Activated naive CD4-positive, alpha-beta T cell treated with anti-CD3 and anti-CD28 coated beads, Interleukin-2, amount 10 ng/mL, durations not matched to agents 5 hours and 36 hours (primary cell): ENCODE data around the gene KCNA10. TPM values are rescaled to one million over a fixed set of nuclear protein-coding genes. Genes with fewer than 3 reads are reported as not detected.

Experiments used
- total RNA-seq, 2 experiments: library from RNA; stranded (reverse); gene quantifications; one replicate each; pipeline ENCODE4 v1.2.3, GENCODE V29; 2021

KCNA10 gene
- not detected for total RNA-seq

GRCh38 chr1:110519125-110519810 lies at the start of gene KCNA10:
Gene KCNA10 (minus strand): TSS chr1:110519175. CDS start chr1:110518787, 388 bp downstream.

Other genes starting within 250 kb of the KCNA10 start
- 10 to 100 TPM; 60.1 to 60.6 TPM for gene RBM15, start 179.8 kb downstream of the KCNA10 start, total RNA-seq
- under 1 TPM; 0.39 to 0.55 TPM for gene SLC16A4, start 128.1 kb downstream of the KCNA10 start, total RNA-seq
- gene LAMTOR5, start 111.5 kb downstream of the KCNA10 start, total RNA-seq = 100 to 1,000 TPM; 123 to 125 TPM
- not detected for gene PROK1, start 68.0 kb downstream of the KCNA10 start, total RNA-seq
- gene KCNA2, start 87.2 kb upstream of the KCNA10 start, total RNA-seq = 1 to 10 TPM; 3.5 to 3.6 TPM
- gene KCNA3, start 155.8 kb upstream of the KCNA10 start, total RNA-seq = 10 to 100 TPM; 82.1 to 84.1 TPM